Ureter (tissue), 1 donor: ENCODE measurements around the gene TGM3. TPM values are rescaled to one million over a fixed set of nuclear protein-coding genes. Genes with fewer than 3 reads are reported as not detected.

Experiments
- DNase-seq: peaks from one replicate; pipeline ENCODE4 v3.0.0-alpha.2; 2020; ENCODE audit warnings: low spot score
- total RNA-seq: library from RNA; stranded (reverse); gene quantifications from one replicate; pipeline ENCODE4 v1.2.4, GENCODE V29; 2023
- donor health status: DM: yes; HTN: yes; CAD: no.

TGM3 gene
- total RNA-seq, 1 donor from 2014 or later, result not detected

DNA sequence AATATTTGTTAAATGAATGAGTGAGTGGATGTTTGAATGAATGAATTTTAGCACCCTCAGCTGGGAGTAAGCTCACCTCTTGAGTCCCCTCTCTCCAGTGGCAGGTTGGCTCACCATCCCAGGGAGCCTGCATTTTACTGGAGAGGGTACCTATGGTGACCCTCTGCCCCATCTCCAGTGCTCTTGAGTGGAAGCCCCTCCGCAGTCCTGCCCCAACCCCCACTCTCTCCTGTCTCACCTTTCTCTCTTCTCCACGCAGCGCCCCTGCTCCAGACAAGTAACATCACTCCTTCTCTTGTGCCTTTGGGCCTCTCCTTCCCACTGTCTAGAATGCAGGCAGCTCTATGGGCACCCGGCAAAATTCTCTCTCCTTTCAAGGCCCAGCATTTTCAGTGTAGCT, 11.3 kb downstream of the TGM3 start:
- no peak for DNase-seq

GRCh38 chr20:2311329-2311728, 15.5 kb downstream of the TGM3 start:
- DNase-seq, result no peak

- DNase-seq, result no peak
Observed at GRCh38 chr20:2312876-2313275, 17.1 kb downstream of the TGM3 start.

DNA sequence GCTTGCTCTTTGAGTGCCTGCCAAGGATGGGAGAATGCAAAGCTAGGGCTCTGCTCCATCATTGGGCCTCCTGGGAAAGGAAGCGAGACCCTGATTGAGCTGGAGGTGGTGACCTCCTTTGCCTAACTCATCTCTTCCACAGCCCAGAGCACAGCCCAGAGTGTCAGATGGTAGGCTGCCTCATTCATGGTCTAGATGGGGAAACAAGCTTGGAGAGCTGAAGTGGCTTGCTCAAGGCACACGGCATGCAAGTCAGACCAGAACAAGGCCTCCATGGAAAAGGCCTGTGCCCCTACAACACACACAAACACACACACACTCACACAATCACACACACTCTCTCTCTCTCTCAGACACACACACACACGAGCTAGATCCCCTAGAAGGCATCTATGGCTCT, 17.5 kb downstream of the TGM3 start:
- DNase-seq, result no peak

DNA sequence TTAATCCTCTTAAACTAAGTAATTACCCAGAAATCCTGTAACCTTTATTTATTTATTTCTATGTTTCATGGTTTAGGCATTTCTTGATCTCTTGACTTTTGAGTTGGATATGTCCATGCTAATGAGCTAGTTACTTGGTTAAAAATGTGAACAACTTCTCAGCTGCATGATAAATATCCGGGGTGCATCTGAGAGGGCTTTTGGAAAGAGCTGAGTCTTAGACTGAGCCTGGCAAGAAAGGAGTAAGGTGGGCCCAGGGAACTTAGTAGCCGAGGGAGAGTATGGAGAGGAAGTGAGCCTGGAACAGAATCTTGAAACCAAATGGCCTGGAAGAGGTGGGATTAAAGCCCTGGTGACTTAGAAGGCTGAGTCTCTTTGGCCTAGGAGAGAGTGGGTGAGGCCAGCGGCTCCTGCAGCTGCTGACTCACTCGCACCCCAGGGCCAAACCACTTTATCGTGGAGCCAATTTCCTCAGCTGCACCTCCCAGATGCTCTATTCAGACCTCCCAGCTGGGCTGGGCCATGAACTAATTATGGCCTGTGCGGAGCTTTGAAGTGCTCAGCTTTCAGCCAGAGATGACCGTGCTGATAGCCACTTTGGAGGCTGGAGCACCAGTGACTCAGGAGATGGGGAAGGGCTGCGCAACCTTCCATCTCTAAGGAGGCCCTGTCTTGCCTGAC, 19.1 kb downstream of the TGM3 start:
- peak; percentile 46 for DNase-seq

DNA sequence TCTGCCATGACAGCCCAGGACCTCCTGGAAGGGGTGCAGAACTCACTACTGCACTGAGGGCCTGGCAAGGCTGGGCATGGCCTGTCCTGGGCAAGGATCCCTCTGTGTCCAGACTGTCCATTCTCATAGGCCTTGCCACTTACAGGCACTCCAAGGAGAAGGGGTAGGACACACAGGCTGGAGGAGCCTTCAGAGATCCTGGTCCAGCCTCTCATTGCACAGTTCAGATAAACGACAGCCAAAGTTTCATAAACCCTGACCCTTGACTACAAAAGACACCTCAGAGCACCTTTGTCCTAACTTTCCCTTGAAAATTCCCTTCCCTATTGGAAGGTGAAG, 19.6 kb downstream of the TGM3 start:
- no peak for DNase-seq

DNA sequence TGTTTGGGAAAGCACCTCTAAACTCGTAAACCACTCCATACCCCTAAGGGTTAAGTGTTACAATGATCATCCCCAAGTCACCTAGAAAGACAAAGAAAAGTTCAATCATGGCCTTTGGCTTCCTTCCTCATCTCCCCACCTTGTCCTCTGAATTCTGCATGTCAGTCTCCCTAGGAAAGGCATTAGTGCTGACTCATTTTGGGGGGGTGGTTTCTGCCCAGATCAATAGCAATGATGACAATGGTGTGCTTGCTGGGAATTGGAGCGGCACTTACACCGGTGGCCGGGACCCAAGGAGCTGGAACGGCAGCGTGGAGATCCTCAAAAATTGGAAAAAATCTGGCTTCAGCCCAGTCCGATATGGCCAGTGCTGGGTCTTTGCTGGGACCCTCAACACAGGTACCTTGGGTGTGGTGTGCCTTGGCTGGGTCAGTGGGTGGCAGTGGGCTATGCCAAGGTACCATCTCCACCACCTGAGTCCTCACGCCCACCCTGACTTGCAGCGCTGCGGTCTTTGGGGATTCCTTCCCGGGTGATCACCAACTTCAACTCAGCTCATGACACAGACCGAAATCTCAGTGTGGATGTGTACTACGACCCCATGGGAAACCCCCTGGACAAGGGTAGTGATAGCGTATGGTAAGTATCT, 21.2 kb downstream of the TGM3 start:
- DNase-seq, result no peak

- no peak for DNase-seq
Observed at GRCh38 chr20:2320813-2321658, 25.2 kb downstream of the TGM3 start.

GRCh38 chr20:2323051-2323450, 27.2 kb downstream of the TGM3 start:
- DNase-seq, result no peak

DNA sequence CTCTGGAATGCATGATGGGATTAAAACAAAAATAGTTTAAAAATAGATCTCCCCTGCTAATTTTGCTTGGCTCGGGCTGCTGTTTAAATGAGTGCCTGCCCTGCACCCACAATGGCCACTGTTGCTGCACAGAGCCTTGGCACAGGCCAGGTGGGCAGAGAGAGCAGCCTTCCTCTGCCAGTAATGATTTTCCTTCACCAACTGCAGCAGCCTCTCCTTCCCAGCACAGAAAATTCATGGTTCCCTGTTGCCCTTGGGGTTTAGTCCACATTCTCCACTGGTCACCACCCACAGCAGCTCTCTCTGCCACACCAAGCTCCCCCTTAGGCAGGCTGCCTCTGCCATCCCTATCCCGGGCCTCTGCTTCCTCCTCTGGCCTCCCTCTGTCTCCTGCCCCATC, 30.2 kb downstream of the TGM3 start:
- DNase-seq, result no peak

- no peak for DNase-seq
Observed at GRCh38 chr20:2327620-2328555, 32.1 kb downstream of the TGM3 start.

- DNase-seq, result no peak
Observed at GRCh38 chr20:2329286-2329685, 33.5 kb downstream of the TGM3 start.

DNA sequence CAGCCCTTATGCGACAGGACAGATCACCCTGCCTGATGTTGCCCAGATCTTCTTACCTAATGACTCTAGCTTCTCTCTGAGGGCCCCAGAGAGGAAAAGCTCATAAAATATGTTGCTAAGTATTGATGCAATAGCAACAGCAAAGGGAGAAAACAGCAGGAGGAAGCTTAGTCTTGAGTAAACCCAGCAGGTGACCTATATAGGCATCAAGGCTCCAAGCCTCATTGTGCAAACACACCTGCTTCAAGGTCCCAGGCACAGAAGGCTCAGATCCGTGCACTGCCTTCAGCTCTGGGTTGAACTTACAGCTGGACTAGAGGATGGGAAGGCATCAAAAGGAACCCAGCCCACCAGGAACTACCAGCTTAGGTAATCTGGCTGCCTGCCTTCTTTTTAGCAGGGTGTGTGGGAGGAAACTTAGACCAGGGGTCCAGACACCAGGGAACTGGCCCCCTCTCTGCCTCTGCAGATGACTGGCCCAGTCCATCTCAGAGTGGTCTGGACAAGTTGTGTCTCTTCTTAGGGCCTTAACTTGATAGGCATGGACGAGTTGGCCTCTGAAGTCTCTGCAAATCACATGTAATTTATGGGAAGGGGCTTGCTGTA, 34.4 kb downstream of the TGM3 start:
- DNase-seq, result no peak

GRCh38 chr20:2331106-2331505, 35.3 kb downstream of the TGM3 start:
- DNase-seq, result no peak

- no peak for DNase-seq
Observed at GRCh38 chr20:2331901-2332565, 36.2 kb downstream of the TGM3 start.

GRCh38 chr20:2332711-2333110, 36.9 kb downstream of the TGM3 start:
- DNase-seq, result no peak

GRCh38 chr20:2333821-2334220, 38.0 kb downstream of the TGM3 start:
- no peak for DNase-seq

GRCh38 chr20:2335096-2335870, 39.5 kb downstream of the TGM3 start:
- peak; percentile 32 for DNase-seq

DNA sequence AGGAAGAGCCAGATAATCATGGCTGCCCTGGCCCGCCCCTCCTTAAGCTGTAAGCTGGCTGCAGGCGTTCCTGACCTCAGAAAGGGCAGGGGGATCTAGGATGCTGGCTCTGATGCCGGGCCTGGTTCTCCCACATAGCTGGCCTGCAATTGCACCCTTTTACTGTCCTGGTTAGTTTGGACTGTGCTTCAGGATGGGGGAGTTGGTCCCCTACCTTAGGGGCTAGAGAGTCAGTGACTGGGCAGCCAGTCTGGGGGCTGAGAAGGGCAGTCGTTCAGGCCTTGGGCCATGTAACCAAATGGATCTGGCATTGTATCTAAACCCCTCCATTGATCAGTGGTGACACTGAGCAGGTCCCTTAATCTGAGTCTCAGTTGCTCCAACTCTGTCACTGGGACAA, 40.7 kb downstream of the TGM3 start:
- no peak for DNase-seq

DNA sequence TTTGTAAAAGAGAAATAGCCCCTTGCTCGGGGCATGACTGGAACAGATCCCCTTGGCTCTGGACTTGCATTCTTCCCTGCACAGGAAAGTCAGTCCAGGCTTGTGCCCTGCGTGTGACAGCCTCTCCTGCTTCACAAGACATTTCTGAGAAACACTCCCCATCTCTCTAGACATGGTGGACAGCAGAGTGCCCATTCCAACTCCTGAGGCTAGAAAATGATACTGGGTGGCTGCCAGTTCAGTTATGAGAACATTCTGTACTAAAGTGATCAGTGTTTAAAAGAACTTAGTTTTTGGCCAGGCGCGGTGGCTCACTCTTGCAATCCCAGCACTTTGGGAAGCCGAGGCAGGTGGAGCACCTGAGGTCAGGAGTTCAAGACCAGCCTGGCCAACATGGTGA, 41.3 kb downstream of the TGM3 start:
- DNase-seq, result no peak
